ENCODE results near the gene SPESP1. TPM values are rescaled to one million over a fixed set of nuclear protein-coding genes. Genes with fewer than 3 reads are reported as not detected.

SPESP1 gene
- total RNA-seq, 4 donors from 2014 or later = 1.3 to 3.6 (median 1.6) TPM

DNA sequence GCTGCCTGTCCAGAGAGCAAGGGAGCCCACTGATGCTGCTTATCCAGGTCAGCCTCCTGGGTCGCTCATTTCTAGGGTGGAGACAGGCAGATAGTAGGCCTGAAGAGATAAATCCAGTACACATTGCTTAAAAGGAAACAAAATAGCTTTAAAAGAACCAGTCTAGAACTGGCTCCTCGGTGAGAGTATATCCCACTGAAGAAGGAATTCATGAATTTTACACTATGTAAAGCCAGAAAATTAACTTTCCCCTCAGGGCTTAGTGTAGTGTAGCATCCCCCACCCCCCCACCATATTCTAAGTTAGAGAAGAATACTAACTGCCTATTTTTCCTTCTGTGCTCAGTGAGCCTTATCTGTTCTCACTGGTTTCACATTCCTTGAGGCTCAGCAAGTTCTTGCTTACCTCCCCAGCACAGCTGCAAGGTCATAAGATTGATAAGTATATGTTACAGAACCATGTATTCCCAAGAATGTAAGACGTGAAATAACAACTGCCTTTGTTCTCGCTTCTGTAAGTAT, 53.7 kb downstream of the SPESP1 start:
- intact Hi-C loops (cut with DNase I; ENCODE audit: low total_unique reads) = no loop called here
- Histone ChIP-seq H3K4me3 (no peak overlapping the region), H3K36me3 (no peaks in the 10 kb centered on the region), H3K9me3 (no peaks in the 10 kb centered on the region), H3K27me3 (no peaks in the 10 kb centered on the region), H3K4me1 (no peaks in the 10 kb centered on the region), H3K27ac (no peak overlapping the region)
- in situ Hi-C loops (cut with MboI; ENCODE audit: low sequenced_read_pairs in 4 of 4) = no loop called here
- ATAC-seq (no peak), DNase-seq (no peak)
- TF ChIP-seq, protein P1, sequence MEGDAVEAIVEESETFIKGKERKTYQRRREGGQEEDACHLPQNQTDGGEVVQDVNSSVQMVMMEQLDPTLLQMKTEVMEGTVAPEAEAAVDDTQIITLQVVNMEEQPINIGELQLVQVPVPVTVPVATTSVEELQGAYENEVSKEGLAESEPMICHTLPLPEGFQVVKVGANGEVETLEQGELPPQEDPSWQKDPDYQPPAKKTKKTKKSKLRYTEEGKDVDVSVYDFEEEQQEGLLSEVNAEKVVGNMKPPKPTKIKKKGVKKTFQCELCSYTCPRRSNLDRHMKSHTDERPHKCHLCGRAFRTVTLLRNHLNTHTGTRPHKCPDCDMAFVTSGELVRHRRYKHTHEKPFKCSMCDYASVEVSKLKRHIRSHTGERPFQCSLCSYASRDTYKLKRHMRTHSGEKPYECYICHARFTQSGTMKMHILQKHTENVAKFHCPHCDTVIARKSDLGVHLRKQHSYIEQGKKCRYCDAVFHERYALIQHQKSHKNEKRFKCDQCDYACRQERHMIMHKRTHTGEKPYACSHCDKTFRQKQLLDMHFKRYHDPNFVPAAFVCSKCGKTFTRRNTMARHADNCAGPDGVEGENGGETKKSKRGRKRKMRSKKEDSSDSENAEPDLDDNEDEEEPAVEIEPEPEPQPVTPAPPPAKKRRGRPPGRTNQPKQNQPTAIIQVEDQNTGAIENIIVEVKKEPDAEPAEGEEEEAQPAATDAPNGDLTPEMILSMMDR (IDR thresholded peaks at IDR 0.05 in 4 of 5, conservative IDR thresholded peaks at IDR 0.05 in 1 of 5) = no peak
- no peak for TF ChIP-seq POLR2A (IDR thresholded peaks at IDR 0.05)

DNA sequence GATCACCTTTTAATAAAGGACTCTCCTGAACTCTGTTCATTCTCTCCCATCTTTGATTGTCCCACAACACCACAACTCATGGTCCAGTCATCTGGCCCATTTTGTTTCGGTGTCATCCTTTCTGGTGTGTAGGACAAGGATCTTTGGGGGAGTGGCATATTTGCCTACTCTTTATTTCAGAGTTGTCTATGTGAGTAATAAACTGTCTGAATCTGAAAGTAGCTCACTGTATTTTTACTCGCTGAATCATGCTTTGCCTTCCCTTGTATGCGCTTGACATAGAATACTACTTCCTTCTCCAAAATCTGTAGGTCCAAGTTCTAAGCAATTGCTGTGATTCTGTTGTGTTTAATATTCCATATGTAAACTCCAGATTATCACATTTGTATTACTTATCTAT, 54.3 kb downstream of the SPESP1 start:
- no peaks in the 10 kb centered on the region for H3K36me3 ChIP-seq
- no peak for ATAC-seq
- in situ Hi-C loops (cut with MboI; ENCODE audit: low sequenced_read_pairs in 4 of 4) = no loop called here
- H3K4me3 ChIP-seq = no peak overlapping the region
- H3K27me3 ChIP-seq = no peaks in the 10 kb centered on the region
- no peaks in the 10 kb centered on the region for H3K4me1 ChIP-seq
- no peak for DNase-seq
- no peak overlapping the region for H3K27ac ChIP-seq
- no peaks in the 10 kb centered on the region for H3K9me3 ChIP-seq
- TF ChIP-seq, protein P1 (IDR thresholded peaks at IDR 0.05 in 4 of 5, conservative IDR thresholded peaks at IDR 0.05 in 1 of 5) = no peak
- TF ChIP-seq POLR2A (IDR thresholded peaks at IDR 0.05) = no peak
- intact Hi-C loops (cut with DNase I; ENCODE audit: low total_unique reads) = no loop called here

DNA sequence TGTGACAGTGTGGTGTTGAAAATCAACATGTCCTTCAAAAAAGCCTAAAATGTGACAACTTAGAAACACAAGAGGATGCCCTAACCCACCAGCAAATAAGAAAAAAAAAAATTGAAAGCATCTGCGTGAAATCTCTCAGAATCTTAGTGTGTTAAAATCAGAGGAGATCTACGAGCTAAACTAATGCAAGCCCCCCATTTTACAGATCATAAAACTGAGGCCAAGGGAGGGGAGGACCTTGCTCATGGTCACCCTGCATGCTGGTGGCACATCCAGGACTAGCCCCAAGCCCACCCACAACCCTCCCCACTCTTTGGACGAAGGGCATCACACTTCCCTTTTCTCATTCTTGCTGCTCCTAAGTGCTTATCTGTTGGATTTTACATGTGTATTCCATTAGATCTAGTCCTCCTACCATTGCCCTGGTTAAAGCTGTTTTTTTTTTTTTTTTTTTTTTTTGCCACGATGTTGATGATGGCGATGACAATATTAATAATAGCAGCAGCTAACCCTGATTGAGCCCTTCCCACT, 55.1 kb downstream of the SPESP1 start:
- TF ChIP-seq, protein P1 (IDR thresholded peaks at IDR 0.05 in 4 of 5, conservative IDR thresholded peaks at IDR 0.05 in 1 of 5) = no peak
- TF ChIP-seq POLR2A (IDR thresholded peaks at IDR 0.05) = no peak
- no peak for DNase-seq
- in situ Hi-C loops (cut with MboI; ENCODE audit: low sequenced_read_pairs in 4 of 4) (no loop called here), intact Hi-C loops (cut with DNase I; ENCODE audit: low total_unique reads) (no loop called here)
- no peaks in the 10 kb centered on the region for H3K36me3 ChIP-seq
- H3K9me3 ChIP-seq = no peaks in the 10 kb centered on the region
- ATAC-seq = no peak
- H3K4me1 ChIP-seq = no peaks in the 10 kb centered on the region
- H3K27me3 ChIP-seq = no peaks in the 10 kb centered on the region
- H3K4me3 ChIP-seq = no peak overlapping the region
- H3K27ac ChIP-seq = no peak overlapping the region

DNA sequence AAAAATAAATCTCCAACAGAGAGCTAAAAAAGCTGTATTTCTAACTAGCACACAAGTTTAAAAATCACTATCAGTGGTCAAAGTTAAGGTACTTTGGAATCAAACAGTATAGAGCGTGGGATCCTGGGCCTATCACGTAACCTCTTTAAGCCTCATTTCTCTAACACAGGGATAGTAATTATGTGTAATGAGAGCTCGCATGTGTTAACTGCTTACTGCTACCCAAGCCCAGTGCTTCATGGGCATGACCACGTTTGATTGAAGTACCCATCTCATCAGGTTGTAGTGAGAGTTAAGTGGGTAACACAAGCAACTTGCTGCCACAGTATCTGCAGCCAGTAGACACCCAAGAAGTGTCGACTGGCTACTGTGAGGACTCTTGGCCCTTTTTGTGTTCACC, 56.0 kb downstream of the SPESP1 start:
- no peak for DNase-seq
- no peak for ATAC-seq
- H3K9me3 ChIP-seq = no peaks in the 10 kb centered on the region
- TF ChIP-seq POLR2A (IDR thresholded peaks at IDR 0.05) = no peak
- in situ Hi-C loops (cut with MboI; ENCODE audit: low sequenced_read_pairs in 4 of 4) (no loop called here), intact Hi-C loops (cut with DNase I; ENCODE audit: low total_unique reads) (no loop called here)
- no peak overlapping the region for H3K27ac ChIP-seq
- no peak overlapping the region for H3K4me3 ChIP-seq
- no peaks in the 10 kb centered on the region for H3K36me3 ChIP-seq
- H3K4me1 ChIP-seq = no peaks in the 10 kb centered on the region
- no peaks in the 10 kb centered on the region for H3K27me3 ChIP-seq

DNA sequence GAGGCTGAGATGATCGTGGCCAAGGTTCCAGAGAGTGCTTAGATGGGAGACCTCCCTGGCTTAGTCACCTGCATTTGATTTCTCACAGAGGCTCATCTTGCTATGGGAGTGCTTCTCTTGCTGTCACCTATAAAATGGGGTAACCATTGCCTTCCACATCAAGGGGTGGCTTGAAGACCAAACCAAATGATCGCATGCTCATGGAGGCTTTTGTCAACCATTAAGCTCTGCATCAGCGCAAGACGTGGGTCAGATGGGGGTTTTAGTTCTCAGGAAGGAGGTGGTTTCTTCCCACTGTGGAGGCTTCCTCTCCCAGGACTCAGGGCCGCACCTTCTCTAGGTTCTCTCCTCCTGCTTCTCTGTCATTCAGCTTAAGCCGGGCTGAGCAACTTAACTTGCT, 56.8 kb downstream of the SPESP1 start:
- in situ Hi-C loops (cut with MboI; ENCODE audit: low sequenced_read_pairs in 4 of 4) = no loop called here
- Histone ChIP-seq H3K9me3 (no peaks in the 10 kb centered on the region), H3K27ac (no peak overlapping the region), H3K27me3 (no peaks in the 10 kb centered on the region), H3K4me1 (no peaks in the 10 kb centered on the region), H3K36me3 (no peaks in the 10 kb centered on the region), H3K4me3 (no peak overlapping the region)
- ATAC-seq (no peak), DNase-seq (no peak)
- intact Hi-C loops (cut with DNase I; ENCODE audit: low total_unique reads) = no loop called here
- TF ChIP-seq POLR2A (IDR thresholded peaks at IDR 0.05) = no peak
- TF ChIP-seq, protein P1 (IDR thresholded peaks at IDR 0.05 in 4 of 5, conservative IDR thresholded peaks at IDR 0.05 in 1 of 5) = no peak

Measured in gastrocnemius medialis (tissue), 4 donors.